Natural killer cell treated with Interleukin-12 subunit alpha and Interleukin-12 subunit beta and Interleukin-15 and Interleukin-18, amount 100 ng/mL, for 72 hours (primary cell): ENCODE measurements around the gene HDAC7. TPM values are rescaled to one million over a fixed set of nuclear protein-coding genes. Genes with fewer than 3 reads are reported as not detected.

Experiments
- ATAC-seq, 2 donors: fragments of 150-1000 bp; cut with Tn5 transposase in 1 of 2; sonication (Bioruptor Pico), chemical (Tn5 transposase) in 1 of 2; 2 replicates each; pipeline ENCODE4 v1.10.0; 2021
- DNase-seq: peaks from one replicate; pipeline ENCODE4 v3.0.0; 2022; ENCODE audit warnings: low spot score
- H3K27ac Mint-ChIP-seq, 2 donors: 1 replicate in 1 of 2; 2 replicates in 1 of 2; pipeline ENCODE4 v1.8.0; 2022; ENCODE audit warnings: mixed read lengths in 2 of 2, mild to moderate bottlenecking in 1 of 2, moderate library complexity in 1 of 2
- H3K27me3 Mint-ChIP-seq, 2 donors: 1 replicate in 1 of 2; 2 replicates in 1 of 2; pipeline ENCODE4 v1.8.0; 2022; ENCODE audit warnings: mixed read lengths in 2 of 2
- H3K36me3 Mint-ChIP-seq: one replicate; pipeline ENCODE4 v1.8.0; 2022; ENCODE audit warnings: mixed read lengths
- H3K4me1 Mint-ChIP-seq, 2 donors: 1 replicate in 1 of 2; 2 replicates in 1 of 2; pipeline ENCODE4 v1.8.0; 2022; ENCODE audit warnings: low read depth in 2 of 2, mixed read lengths in 2 of 2, mild to moderate bottlenecking in 1 of 2
- H3K4me3 Mint-ChIP-seq: one replicate; pipeline ENCODE4 v1.8.0; 2022; ENCODE audit warnings: mixed read lengths
- H3K9me3 Mint-ChIP-seq: 2 replicates; pipeline ENCODE4 v1.8.0; 2022; ENCODE audit warnings: mixed read lengths
- total RNA-seq, 2 donors: library from RNA; stranded (reverse); gene quantifications; one replicate each; pipeline ENCODE4 v1.2.3, GENCODE V29; 2022

Gene HDAC7
- total RNA-seq, 2 donors from 2014 or later = 127 to 176 TPM

DNA sequence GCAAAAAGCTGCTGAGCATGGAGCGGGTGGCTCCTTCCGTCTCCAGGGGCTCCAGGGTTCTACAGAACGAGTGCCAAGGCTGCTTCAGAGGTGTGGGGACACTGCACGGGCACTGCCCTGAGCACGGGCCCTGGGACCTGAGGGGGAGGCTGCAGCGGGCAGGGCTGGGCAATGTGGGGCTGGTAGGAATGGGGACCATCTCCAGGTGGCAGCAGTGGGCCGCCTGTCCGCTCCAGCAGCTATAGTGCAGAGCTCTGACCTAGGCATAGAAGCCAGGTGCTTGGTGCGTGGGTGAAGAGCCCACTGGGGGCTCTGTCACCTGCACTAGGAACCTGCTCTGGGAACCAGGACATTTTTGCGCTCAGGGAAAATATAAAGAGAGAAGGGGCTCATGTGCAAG lies 22.3 kb downstream of the HDAC7 start:
- Mint-ChIP-seq H3K27ac (peak overlapping the region; percentile 73 to 88), H3K27me3 (no peaks in the 10 kb centered on the region), H3K36me3 (peaks cover 5% of the 10 kb centered on the region), H3K4me3 (no peak overlapping the region), H3K4me1 (peaks cover 24 to 27% of the 10 kb centered on the region in 2 donors), H3K9me3 (no peaks in the 10 kb centered on the region)
- DNase-seq (no peak), ATAC-seq (peak; percentile 56 to 71)

DNA sequence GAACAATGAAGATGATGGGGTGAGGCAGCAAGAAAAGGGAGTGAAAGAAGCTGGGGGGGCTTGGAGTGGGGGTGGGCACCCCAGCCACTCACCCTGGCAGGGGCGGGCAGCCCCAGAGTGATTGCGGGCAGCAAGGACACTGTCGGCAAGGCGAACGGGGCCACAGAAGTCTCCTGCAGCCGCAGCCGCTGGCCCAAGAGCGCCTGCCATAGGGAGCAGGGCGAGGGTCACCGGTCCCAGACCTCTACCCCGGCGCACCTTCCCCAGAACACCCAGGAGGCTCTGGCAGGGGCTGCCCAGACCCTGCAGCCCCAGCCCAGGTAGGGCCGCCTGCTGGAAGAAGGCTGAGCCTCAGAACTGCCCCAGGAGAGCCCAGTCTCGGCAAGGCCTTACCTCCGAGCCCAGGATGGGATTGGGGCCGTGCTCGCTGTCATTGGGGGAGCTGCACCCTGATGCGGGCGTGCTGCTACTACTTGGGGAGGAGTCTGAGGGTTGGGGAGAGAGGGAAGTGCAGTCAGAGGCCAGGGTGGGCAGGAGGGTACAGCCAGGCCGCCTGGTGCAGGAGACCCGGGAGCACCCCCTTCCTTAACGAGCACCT lies 23.8 kb downstream of the HDAC7 start:
- H3K27ac Mint-ChIP-seq = no peak overlapping the region
- peaks cover 5% of the 10 kb centered on the region for H3K36me3 Mint-ChIP-seq

DNA sequence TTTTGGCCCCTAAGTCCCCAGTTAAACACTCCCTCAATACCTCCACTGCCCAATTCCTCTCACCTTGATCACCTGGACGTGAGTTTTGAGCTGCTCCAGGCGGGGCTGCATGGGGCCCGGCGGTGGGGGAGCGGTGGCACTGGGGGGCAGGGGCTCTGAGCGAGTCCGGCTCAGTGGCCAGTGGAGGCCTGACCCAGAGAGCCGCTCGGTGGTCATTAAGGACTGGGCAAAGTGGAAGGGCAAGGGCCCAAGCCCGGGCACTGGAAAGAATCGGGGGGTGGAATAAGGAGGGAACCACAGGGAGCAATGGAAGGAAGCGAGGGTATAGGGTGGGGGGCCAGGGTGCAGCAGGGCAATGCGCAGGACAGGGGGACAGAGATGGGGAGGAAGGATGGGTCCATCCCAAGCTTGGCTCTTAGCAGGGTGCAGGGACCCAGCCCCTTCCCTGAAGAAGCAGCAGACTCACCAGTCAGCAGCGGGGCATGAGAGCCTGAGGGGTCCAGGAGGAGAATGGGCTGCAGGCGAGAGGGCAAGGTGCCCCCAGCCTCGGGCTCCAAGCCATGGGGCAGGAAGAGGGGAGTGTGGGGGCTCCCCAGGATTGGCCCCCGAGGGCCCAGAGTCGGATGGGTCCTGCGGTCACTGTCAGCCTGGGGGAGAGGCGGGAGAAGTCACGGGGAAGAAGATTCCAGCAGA lies 24.4 kb downstream of the HDAC7 start:
- Mint-ChIP-seq H3K27ac (no peak overlapping the region), H3K27me3 (no peaks in the 10 kb centered on the region), H3K36me3 (peaks cover 5% of the 10 kb centered on the region), H3K9me3 (no peaks in the 10 kb centered on the region), H3K4me3 (no peak overlapping the region), H3K4me1 (peaks cover 9 to 10% of the 10 kb centered on the region in 2 donors)
- DNase-seq (no peak), ATAC-seq (no peak)

More for the DNA sequence above, 23.8 kb downstream of the HDAC7 start:
- H3K27me3 Mint-ChIP-seq = no peaks in the 10 kb centered on the region
- no peak for DNase-seq
- no peak for ATAC-seq
- no peak overlapping the region for H3K4me3 Mint-ChIP-seq
- no peaks in the 10 kb centered on the region for H3K9me3 Mint-ChIP-seq
- H3K4me1 Mint-ChIP-seq = peaks cover 10 to 12% of the 10 kb centered on the region in 2 donors

DNA sequence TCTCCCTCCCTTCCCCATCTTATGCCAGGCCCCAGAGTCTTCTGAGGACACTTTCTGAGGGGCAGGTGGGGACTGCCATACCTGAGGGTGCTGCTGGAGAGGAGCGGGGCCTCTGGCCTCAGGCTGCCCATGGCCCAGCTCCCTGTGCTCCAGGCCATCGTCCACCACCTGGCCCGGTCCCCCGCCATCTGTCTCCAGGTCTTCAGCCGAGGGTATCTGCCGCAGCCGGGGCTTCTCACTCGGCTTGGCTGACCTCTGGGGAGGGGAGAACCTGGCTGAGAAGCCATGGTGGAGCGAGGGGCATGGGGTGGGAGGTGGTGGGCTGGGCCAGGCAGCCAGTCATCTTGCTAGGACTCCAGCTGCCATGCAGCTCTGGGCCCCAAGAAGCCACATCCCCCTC lies 25.0 kb downstream of the HDAC7 start:
- H3K27me3 Mint-ChIP-seq = no peaks in the 10 kb centered on the region
- no peak for DNase-seq
- H3K9me3 Mint-ChIP-seq = no peaks in the 10 kb centered on the region
- ATAC-seq = no peak
- H3K36me3 Mint-ChIP-seq = peaks cover 5% of the 10 kb centered on the region
- no peak overlapping the region for H3K4me3 Mint-ChIP-seq
- peaks cover 10% of the 10 kb centered on the region in 2 donors for H3K4me1 Mint-ChIP-seq
- no peak overlapping the region for H3K27ac Mint-ChIP-seq

DNA sequence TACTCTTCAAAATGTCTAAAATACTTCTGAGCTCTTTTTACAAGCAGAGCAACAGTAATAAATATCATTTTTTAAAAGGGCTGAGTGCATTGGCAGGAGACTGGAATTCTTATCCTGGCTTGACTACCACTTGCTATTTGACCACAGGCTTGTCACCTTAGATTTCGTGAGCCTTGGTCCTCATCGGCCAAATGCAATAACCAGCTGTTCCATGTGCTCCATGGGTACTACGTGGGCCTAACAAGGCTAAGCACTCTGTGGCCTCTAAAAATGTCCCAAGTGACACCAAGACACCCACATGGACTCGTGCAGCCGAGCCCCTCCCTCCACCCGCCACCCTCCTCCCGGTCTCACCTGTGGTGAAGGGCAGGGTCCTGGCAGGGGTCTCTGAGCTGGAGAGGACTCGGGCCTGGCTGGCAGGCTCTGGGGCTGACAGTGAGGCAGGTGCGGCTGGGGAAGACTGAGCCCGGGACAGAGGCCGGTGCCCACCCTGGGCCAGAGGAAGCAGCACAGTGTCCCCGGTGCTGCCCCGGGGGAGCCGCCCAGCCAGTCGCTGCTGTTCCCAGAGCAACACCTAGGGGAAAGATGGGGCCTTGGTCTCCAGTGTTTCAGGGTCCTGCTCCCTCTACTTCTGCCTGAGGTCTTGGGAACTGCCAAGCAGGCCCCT lies 26.6 kb downstream of the HDAC7 start:
- no peaks in the 10 kb centered on the region for H3K27me3 Mint-ChIP-seq
- no peak overlapping the region for H3K27ac Mint-ChIP-seq
- DNase-seq (no peak), ATAC-seq (no peak)
- H3K4me1 Mint-ChIP-seq = peaks cover 10 to 12% of the 10 kb centered on the region in 2 donors
- H3K9me3 Mint-ChIP-seq = no peaks in the 10 kb centered on the region
- H3K36me3 Mint-ChIP-seq = peaks cover 11% of the 10 kb centered on the region
- H3K4me3 Mint-ChIP-seq = no peak overlapping the region

DNA sequence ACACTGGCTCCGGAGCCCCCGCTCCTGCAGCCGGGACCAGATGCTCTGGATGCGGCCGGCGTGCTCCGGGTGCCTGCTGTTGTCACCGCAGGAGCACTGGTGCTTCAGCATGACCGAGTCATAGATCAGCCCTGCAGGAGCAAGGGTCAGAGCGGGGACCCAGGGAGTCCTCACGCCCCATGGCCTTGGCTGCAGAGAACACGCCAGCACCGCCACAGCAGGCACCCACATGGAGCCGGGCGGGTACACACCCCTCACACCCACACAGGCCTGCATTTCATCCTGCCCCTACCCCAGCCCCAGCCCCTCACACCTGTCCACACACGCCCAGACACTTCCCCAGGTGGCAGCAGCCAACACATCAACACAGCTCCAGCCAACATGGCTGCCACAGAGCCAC lies 27.8 kb downstream of the HDAC7 start:
- Mint-ChIP-seq H3K27ac (no peak overlapping the region), H3K36me3 (peaks cover 11% of the 10 kb centered on the region)

DNA sequence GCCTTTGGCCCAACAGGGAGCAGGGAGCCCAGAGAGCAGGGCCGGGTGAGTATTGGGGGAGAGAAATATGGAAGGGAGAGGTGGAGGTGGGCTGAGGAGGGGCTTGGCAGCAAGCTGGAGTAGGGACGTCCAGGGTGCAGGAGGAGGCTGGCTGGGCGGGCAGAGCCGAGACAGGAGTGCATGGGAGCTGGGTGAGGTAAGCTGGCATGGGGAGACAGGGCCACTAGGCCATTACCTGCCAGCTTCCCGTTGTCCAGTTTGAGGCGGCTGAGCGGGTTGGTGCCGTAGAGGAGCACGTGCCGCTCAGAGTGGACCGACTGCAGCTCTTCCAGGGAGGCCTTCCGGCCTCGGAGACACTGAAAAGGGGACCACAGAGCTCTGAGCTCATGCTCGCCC lies 28.4 kb downstream of the HDAC7 start:
- DNase-seq (no peak), ATAC-seq (no peak)
- Mint-ChIP-seq H3K27me3 (no peaks in the 10 kb centered on the region), H3K4me3 (no peak overlapping the region), H3K4me1 (peaks cover 6 to 9% of the 10 kb centered on the region in 2 donors), H3K27ac (no peak overlapping the region), H3K9me3 (no peaks in the 10 kb centered on the region), H3K36me3 (peaks cover 11% of the 10 kb centered on the region)

More for the DNA sequence above, 27.8 kb downstream of the HDAC7 start:
- Mint-ChIP-seq H3K4me3 (no peak overlapping the region), H3K9me3 (no peaks in the 10 kb centered on the region), H3K4me1 (peaks cover 6 to 9% of the 10 kb centered on the region in 2 donors), H3K27me3 (no peaks in the 10 kb centered on the region)
- no peak for ATAC-seq
- DNase-seq = no peak

DNA sequence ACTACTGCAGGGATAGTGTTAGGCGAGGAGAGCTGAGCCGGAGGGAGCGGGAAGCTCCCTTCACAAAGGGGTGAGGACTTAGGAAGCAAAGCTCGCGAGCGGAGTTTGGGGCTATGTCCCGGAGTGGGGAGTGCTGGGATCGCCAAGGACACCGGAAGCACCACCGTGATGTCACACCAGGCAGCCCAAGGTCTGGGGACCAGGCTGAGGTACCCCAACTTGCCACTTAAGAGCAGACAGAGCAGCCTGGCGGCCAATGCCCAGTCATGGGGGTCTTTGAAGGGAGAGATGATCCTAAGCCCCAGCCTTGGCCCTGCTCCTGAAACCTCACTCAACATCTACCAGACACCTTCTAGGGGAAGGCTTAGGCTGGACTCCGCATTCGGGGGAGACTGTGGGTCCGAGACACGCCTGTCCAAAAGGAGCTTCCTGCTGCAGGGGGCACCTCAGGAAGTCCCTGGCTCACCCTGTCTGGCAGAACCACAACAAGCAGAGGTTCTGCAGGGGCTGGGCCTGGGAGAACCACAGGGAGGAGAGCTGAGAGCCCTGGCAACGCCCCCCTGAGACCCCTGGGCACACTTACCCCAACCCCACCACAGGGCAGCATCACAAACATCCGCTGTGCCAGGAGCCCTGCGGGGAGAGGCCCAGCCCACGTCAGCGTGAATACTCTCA lies 28.9 kb downstream of the HDAC7 start:
- Mint-ChIP-seq H3K36me3 (peaks cover 11% of the 10 kb centered on the region), H3K4me3 (no peak overlapping the region), H3K27ac (no peak overlapping the region), H3K4me1 (peaks cover 6 to 9% of the 10 kb centered on the region in 2 donors), H3K9me3 (no peaks in the 10 kb centered on the region), H3K27me3 (no peaks in the 10 kb centered on the region)
- no peak for ATAC-seq
- DNase-seq = no peak

DNA sequence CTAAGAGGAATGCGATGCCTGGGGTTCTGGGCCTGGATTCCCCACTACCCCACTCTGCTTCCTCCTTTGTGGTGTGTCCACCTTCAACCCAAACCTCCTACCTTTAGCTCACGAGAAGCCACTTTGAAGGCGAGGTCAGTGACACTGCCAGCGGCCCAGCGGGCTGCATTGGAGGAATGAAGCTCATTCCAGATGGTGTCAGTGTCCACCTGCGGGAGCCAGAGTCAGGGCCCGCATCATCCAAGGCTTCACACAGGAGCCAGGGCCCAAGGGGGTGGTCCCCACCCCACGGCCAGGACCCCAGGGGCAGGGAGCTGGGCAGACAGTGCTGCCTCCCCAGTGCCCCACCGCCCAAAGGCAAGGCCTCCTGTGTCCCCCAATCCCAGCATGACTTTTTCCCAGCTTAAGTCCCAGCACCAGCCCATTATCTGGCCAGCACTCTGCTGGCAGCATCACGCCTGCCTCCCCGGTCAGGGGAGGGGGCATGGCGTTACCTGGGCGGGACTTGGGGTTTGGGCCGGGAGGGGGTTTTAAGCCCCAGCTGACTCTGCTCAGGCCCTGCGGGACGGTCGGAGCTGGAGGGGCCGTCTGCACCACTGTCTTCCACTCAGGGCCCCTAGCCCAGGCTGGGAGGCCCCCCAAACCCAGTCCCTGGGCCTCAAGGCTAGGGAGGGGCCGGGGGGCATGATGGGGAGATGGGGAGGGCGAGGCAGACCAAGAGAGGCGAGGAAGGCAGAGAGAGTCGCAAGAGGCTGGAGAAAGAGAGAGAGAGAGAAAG lies 29.8 kb downstream of the HDAC7 start:
- ATAC-seq (no peak), DNase-seq (no peak)
- Mint-ChIP-seq H3K36me3 (peaks cover 11% of the 10 kb centered on the region), H3K27ac (peak overlapping the region in 1 of 2 donors; percentile 72), H3K27me3 (no peaks in the 10 kb centered on the region), H3K4me1 (peaks cover 6 to 9% of the 10 kb centered on the region in 2 donors), H3K4me3 (no peak overlapping the region), H3K9me3 (no peaks in the 10 kb centered on the region)

DNA sequence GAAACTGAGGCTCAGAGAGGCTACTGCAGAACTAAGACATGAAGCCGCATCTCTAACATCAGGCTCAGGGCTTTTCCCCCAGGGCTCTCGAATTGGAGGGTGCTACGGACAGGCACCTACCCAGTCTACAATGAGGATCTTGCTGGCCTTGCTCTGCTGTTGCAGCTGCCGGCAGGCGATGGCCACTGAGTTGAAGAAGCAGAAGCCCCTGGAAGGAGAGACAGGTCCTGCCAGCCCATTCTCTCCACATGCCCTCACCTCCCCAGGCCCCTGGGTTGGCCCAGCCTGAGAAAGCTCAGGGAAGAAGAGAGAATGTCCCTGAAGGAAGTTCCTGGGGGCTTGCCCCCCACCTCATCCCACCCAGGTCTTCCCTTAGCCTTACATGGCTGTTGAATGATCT lies 30.6 kb downstream of the HDAC7 start:
- DNase-seq (no peak), ATAC-seq (no peak)
- Mint-ChIP-seq H3K27ac (peak overlapping the region in 1 of 2 donors; percentile 72), H3K4me3 (no peak overlapping the region), H3K36me3 (peaks cover 11% of the 10 kb centered on the region), H3K4me1 (peaks cover 5 to 9% of the 10 kb centered on the region in 2 donors), H3K27me3 (no peaks in the 10 kb centered on the region), H3K9me3 (no peaks in the 10 kb centered on the region)

DNA sequence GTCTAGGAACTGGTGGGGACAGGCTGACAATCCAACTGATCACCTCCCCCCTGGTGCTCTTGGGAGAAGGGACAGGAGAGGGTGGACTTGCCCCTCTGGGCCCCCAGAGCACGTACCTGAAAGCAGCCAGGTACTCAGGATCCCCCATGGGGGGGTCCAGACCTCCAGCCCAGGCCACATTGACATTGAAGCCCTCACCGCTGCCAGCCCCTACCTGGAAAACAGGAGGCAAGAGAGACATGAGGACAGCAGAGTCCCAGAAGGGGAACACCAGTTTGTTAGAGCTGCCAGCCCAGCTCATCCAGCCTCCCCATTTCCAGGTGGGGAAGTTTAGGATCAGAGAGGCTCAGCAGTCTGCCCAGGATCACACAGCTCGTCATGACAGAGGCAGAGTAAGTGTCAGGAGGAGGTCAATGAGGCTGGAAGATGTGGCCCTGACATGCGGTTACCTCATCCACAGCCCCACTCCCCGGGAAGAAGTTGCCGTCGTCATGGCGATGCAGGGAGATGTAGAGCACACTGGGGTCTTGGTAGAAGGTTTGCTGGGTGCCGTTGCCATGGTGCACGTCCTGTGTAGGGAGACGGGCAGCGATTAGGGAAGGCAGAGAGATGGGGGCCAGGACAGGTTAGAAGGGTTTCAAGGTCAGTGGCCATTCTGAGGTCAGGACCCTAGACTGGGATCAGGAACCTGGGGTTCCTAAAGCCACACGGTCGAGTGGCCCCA lies 31.9 kb downstream of the HDAC7 start:
- H3K27ac Mint-ChIP-seq = peak overlapping the region in 1 of 2 donors; percentile 72
- no peaks in the 10 kb centered on the region for H3K27me3 Mint-ChIP-seq
- peaks cover 11% of the 10 kb centered on the region for H3K36me3 Mint-ChIP-seq
- ATAC-seq = no peak
- no peaks in the 10 kb centered on the region for H3K9me3 Mint-ChIP-seq
- H3K4me1 Mint-ChIP-seq = peaks cover 2 to 10% of the 10 kb centered on the region in 2 donors
- H3K4me3 Mint-ChIP-seq = no peak overlapping the region
- no peak for DNase-seq

DNA sequence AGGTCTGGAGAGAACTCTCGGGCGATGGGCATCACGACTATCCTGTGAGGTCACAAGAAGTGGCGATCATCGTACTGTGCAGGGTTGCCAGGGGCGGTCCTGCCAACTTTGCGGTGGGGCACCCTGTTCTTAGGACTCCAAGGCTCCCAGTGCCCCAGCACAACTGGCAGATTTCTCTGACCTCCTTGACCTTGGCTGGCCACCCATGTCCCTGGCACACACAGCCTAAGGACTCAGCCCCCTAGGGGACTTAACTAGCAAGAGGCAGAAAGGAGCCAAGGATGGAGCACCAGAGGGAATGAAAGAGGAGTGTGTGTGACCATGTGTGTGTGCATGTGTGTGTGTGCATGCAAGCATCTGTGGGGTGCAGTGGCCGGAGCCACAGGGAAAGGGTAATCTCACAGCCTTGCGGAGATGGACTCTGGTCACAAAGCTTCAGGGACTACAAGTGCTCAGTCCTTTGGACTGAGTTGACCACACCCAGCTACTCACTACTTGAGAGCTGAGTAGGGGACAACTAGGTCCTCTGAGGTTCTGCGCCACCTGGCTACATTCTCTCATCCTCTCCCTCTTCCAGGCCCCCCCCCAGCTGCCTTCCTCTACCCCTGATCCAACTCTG lies 32.9 kb downstream of the HDAC7 start:
- Mint-ChIP-seq H3K27ac (peak overlapping the region; percentile 59 to 72), H3K4me1 (peaks cover 5 to 15% of the 10 kb centered on the region in 2 donors), H3K36me3 (peaks cover 11% of the 10 kb centered on the region), H3K9me3 (no peaks in the 10 kb centered on the region), H3K4me3 (no peak overlapping the region), H3K27me3 (no peaks in the 10 kb centered on the region)
- ATAC-seq (no peak), DNase-seq (no peak)
